ENCODE measurements around the gene NFKB1.

- TF ChIP-seq CTCF (IDR thresholded peaks at IDR 0.05 in 2 of 3, conservative IDR thresholded peaks at IDR 0.05 in 1 of 3; ENCODE audit: control insufficient read depth in 2 of 3, extremely low read depth in 1 of 3, insufficient read depth in 1 of 3, low read depth in 3 of 3, low read length in 3 of 3) = no peak
- TF ChIP-seq USF1 (IDR thresholded peaks at IDR 0.05; ENCODE audit: borderline replicate concordance, extremely low read length, insufficient read depth, low read depth, low read length) = no peak
- TF ChIP-seq CBX3 (IDR thresholded peaks at IDR 0.05; ENCODE audit: borderline replicate concordance, low read depth) = no peak
- TF ChIP-seq EZH2 (IDR thresholded peaks at IDR 0.05; ENCODE audit: borderline replicate concordance, control insufficient read depth, low read depth, low read length) = no peak
- TF ChIP-seq ATF7 (IDR thresholded peaks at IDR 0.05; ENCODE audit: low read depth) = no peak
- no peak for TF ChIP-seq POU2F2 (IDR thresholded peaks at IDR 0.05; ENCODE audit: borderline replicate concordance, low read depth, low read length)
Measured at GRCh38 chr4:102537269-102537668, 36.1 kb downstream of the NFKB1 start.
